GM20000 (cell line): ENCODE results near the gene GET4.

ENCODE experiments used
- DNase-seq: peaks from one replicate; pipeline ENCODE4 v3.0.0; 2012; ENCODE audit warnings: low spot score
- TF ChIP-seq, protein P1 (sequence below): IDR thresholded peaks from 2 replicates; pipeline ENCODE4 v1.5.1; 2012; ENCODE audit warnings: mild to moderate bottlenecking, control low read depth; ENCODE audit errors: extremely low read depth, missing control alignments

Gene GET4

DNA sequence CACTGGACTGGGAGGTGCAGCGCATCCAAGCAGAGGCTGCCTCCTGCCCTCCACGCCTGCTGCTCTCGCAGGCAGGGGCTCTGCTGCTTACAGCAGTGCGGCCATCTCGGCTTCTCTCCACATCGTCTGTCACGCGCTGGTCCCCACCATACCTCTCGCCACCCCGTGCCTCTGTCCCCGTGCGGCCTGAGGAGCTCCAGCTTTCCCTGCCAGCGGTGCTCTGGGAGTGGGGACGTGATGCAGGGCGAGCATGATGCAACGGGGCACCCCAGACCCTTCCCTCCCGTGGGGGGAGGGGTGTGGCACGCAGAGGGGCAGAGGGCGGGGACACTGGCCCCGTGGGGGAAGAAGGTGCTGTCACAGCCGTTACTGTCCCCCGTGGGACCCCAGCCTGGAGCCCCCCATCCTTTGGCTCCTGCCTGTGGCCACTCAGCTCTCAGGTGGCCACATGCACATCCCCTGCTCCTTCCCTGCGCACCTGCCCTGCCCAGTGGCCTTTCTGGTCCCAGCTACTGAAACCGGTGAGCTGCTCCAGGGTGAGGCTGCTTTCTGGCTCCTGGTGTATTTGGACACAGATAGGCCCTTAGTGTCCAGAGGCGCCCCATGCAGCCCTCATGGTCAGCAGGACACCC lies 9.0 kb downstream of the GET4 start:
- TF ChIP-seq, protein P1, sequence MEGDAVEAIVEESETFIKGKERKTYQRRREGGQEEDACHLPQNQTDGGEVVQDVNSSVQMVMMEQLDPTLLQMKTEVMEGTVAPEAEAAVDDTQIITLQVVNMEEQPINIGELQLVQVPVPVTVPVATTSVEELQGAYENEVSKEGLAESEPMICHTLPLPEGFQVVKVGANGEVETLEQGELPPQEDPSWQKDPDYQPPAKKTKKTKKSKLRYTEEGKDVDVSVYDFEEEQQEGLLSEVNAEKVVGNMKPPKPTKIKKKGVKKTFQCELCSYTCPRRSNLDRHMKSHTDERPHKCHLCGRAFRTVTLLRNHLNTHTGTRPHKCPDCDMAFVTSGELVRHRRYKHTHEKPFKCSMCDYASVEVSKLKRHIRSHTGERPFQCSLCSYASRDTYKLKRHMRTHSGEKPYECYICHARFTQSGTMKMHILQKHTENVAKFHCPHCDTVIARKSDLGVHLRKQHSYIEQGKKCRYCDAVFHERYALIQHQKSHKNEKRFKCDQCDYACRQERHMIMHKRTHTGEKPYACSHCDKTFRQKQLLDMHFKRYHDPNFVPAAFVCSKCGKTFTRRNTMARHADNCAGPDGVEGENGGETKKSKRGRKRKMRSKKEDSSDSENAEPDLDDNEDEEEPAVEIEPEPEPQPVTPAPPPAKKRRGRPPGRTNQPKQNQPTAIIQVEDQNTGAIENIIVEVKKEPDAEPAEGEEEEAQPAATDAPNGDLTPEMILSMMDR, result no peak
- no peak for DNase-seq

DNA sequence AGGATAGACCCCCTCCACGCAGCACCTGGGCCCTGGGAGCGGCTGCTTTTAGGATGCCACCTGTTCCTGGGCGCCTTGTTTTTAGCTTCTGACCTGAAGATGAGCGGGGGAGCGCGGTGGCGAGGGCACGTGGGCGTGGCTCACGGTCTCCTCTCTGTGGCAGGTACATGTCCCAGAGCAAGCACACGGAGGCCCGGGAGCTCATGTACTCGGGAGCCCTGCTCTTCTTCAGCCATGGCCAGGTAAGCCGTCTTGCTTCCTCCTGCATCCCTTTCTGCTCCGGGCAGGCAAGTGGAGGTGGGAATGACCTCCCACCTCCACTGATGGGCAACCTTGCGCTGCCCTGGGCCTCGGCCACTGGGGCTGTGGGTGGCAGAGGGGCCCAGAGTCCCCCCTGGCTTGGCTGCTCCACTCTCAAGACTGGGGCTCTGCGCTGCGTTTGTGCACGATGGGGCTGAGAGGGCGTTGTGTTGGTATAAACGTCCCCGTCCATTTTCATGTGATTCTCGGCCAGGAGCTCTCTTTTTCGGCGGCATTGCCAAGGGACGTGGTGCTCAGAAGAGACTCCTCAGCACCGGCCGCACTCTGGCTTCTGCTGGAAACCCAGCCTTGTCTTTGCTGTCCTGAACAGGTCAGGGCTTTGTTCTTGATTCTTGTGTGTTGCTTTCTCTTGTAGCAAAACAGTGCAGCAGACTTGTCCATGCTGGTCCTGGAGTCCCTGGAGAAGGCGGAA lies 9.7 kb downstream of the GET4 start:
- DNase-seq, result no peak
- TF ChIP-seq, protein P1, result no peak

DNA sequence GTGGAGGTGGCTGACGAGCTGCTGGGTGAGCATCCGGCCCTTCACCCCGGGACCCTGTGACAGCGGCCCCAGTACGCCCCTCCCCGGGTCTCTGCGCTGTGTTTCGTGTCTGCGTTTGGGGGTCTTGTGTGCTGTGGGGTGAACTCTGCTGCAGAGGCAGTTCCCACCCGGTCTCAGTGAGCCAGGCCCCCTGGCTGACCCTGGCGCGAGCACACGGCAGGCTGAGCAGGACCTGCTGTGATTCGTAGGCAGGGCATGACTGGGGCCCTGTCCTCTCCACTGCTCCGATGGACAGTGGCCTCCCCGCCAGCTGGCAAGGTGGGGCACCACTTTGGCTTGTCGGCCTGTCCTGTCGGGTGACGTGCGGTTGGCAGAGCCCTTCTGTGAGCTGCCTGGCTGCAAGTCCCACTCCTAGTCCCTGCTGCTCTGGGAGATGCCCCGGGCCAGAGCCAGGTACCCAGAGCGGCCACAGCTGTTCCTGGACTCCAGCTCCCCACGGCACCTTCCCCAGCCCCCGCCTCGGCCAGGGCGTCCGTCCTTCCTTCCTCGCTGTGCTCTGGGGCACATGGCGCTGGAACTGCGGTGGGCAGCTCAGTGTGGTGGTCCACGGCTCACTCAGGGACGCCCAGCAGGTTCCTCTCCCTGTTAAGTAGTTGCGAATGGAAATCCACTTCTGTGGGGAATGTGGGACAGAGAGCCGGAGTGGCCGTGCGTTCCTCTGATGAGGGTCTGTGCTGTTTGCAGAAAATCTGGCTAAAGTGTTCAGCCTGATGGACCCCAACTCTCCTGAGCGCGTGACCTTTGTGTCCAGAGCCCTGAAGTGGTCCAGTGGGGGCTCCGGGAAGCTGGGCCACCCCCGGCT lies 10.5 kb downstream of the GET4 start:
- TF ChIP-seq, protein P1, result no peak
- no peak for DNase-seq

DNA sequence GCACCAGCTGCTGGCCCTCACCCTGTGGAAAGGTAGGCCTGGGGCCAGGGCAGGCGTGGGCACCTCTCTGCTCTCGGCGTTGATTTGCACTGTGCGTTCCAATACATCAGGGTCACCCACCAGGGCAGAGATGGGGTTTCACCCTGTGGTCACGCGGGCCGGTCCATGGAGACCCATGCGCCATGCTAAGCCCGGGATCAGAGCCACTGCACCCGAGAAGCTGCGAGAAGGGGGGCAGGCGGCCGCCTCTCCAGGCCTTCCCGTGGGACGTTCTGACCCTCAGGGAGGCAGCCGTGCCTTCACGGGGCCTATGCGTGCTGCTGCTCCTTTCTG lies 11.1 kb downstream of the GET4 start:
- TF ChIP-seq, protein P1, result no peak
- no peak for DNase-seq

DNA sequence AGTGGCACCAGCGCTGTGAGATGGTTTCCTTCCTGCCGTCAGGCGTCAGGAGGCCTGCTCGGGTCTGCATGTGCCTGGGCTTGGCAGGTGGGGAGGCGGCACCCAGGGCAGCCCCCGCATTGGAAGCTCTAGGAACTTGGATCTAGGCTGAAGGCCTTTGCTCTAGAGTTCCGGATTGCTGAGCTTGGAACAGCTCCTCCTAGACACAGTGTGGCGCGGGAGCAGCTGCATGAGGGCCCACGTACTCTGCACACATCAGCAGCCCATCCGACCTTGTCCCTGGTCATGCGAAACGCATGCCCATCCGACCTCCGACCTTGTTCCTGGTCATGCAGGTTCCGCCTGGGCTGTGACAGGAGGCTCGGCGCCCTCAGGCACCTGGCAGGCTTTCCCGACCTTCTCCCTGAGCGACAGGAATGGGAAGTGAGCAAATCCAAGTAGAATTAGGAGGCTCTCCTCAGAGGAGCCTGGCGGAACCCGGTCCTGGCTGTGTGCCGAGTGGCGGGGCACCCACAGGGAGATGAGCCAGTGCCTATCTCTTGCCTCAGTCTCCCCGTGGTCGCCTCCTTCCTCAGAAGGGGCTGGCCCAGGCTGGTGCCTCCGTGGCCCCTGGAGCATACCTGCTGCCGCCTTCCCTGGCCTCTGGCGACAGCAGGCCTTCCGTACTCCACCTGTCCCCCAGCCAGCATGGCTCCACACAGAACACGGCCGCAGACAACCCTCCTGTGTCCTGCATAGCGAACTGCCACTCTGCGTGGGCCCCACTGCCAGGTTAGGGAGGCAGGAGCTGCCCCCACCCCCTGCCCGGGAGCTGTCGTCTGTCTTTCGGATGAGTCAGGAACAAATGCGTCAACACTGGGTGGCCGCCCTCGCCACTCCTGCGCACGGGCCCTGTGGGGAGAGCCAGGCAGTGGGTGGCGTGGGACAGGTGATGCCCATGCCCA lies 12.0 kb downstream of the GET4 start:
- TF ChIP-seq, protein P1, result no peak
- no peak for DNase-seq

DNA sequence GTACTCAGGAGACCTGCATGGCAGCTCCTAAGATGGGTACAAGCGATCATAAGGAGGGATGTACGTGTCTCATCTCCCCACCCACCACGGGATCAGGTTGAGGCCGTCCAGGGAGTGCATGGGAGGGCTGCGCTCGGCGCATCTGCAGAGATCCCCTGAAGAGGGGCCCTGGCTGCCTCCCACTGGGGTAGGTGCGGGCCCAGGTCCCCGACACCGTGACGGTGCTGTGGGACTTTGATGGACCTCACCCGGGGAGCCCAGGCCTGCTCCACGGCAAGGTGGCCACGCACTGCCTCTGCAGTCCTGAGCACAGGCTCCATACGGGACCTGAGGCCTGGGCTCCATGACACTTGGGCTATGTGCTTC lies 12.7 kb downstream of the GET4 start:
- DNase-seq, result no peak
- TF ChIP-seq, protein P1, result no peak
